ENCODE measurements around the gene CCDC47. TPM values are rescaled to one million over a fixed set of nuclear protein-coding genes. Genes with fewer than 3 reads are reported as not detected.

The CCDC47 gene
- total and polyA plus RNA-seq, 2 of the 13 experiments (the other 11 are each of a cell fraction or from before 2014, with no cell fraction given), result 59.3 to 99.5 TPM

GRCh38 chr17:63786971-63787711, 13.7 kb upstream of the CCDC47 start:
- TF ChIP-seq GPN1 (CRISPR knock-in tag; IDR thresholded peaks at IDR 0.05; ENCODE audit: borderline replicate concordance) (no peak), ZNF318 (CRISPR knock-in tag; IDR thresholded peaks at IDR 0.05) (no peak), ARID4A (CRISPR knock-in tag; IDR thresholded peaks at IDR 0.05; ENCODE audit: borderline replicate concordance) (no peak), HDAC2 (CRISPR knock-in tag; IDR thresholded peaks at IDR 0.05) (no peak), ZNF296 (CRISPR knock-in tag; conservative IDR thresholded peaks at IDR 0.05) (no peak), NFE2 (CRISPR knock-in tag; IDR thresholded peaks at IDR 0.05) (no peak)
- H3K4me2 ChIP-seq (ENCODE audit: low read depth, low read length), result no peak overlapping the region
- CTCF ChIA-PET (ENCODE audit: low intra/inter-chr PET ratio, low total read pairs), result no interaction called here
- POLR2A ChIA-PET, result interaction anchor here (0.7 to 8.5 kb wide), 2 partner anchors 13 to 39 kb away, joined by 4 to 72 read pairs; partner anchors contain the start of genes CCDC47 and DDX42
- ATAC-seq (no peak), DNase-seq (ENCODE audit: low spot score) (no peak), FAIRE-seq (no peak)
- no peak overlapping the region for H2AFZ ChIP-seq (ENCODE audit: low read length)
- H3K36me3 ChIP-seq (replicated peaks in 1 of 2; ENCODE audit: control insufficient read depth in 1 of 2, insufficient read depth in 2 of 2, low read length in 2 of 2), result peaks cover 23 to 73% of the 10 kb centered on the region in 2 experiments
- WGBS (ENCODE audit: low lambda C conversion rate), result over 99% methylated on average over 13 of the region's 13 CpGs
- BruUV-seq (replicated peaks), result no TSS peak
- in situ Hi-C loops (cut with HindIII; ENCODE audit: extremely low pct_ligation_motif_present, low pct_unique_long_range_greater_than_20kb), result no loop called here
- H4K20me1 ChIP-seq (ENCODE audit: insufficient read depth, low read length), result peaks cover 26% of the 10 kb centered on the region
- no peak overlapping the region for H3K9ac ChIP-seq (ENCODE audit: insufficient read depth, low read depth, low read length)
- peaks cover 54% of the 10 kb centered on the region for H3K79me2 ChIP-seq (ENCODE audit: insufficient read depth, low read length)
- no peak overlapping the region for H3K4me3 ChIP-seq (replicated peaks in 1 of 3; ENCODE audit: insufficient read depth in 1 of 3, low read depth in 2 of 3, low read length in 3 of 3)
- intact Hi-C loops (cut with micrococcal nuclease; ENCODE audit: unreplicated experiment), result no loop called here
- peak overlapping the region; percentile 52 for H3K27ac ChIP-seq (ENCODE audit: extremely low read length, insufficient read depth, low read length)
- no peaks in the 10 kb centered on the region for H3K9me3 ChIP-seq (ENCODE audit: low read length)
- H3K4me1 ChIP-seq (ENCODE audit: insufficient read depth, low read length), result peaks cover 47% of the 10 kb centered on the region
- no peaks in the 10 kb centered on the region for H3K27me3 ChIP-seq (ENCODE audit: control insufficient read depth in 1 of 2, insufficient read depth in 2 of 2, low read length in 2 of 2)
